Neuronal stem cell (in vitro differentiated cells): ENCODE results near the gene ST7L.

ENCODE experiments used
- DNase-seq: peaks from one replicate; pipeline ENCODE4 v3.0.0-alpha.2; 2013; ENCODE audit warnings: low spot score
- H2AFZ ChIP-seq: one replicate; pipeline ENCODE4 v1.6.1; 2013; ENCODE audit warnings: mild to moderate bottlenecking, low read length, inconsistent platforms
- H2AK5ac ChIP-seq: 2 replicates; pipeline ENCODE4 v1.6.1; 2013; ENCODE audit warnings: low read depth, mild to moderate bottlenecking, inconsistent platforms, low read length, moderate library complexity, mixed read lengths
- H2BK120ac ChIP-seq: 2 replicates; pipeline ENCODE4 v1.6.1; 2013; ENCODE audit warnings: low read depth, mild to moderate bottlenecking, inconsistent platforms, low read length, moderate library complexity, mixed read lengths
- H2BK12ac ChIP-seq: one replicate; pipeline ENCODE4 v1.6.1; 2013; ENCODE audit warnings: low read length, inconsistent platforms
- H2BK15ac ChIP-seq: 2 replicates; pipeline ENCODE4 v1.6.1; 2013; ENCODE audit warnings: mild to moderate bottlenecking, low read length, inconsistent platforms, mixed read lengths
- H2BK5ac ChIP-seq: one replicate; pipeline ENCODE4 v1.6.1; 2013; ENCODE audit warnings: inconsistent platforms, mild to moderate bottlenecking, low read length, moderate library complexity
- H3K14ac ChIP-seq: one replicate; pipeline ENCODE4 v1.6.1; 2013; ENCODE audit warnings: low read length, inconsistent platforms
- H3K18ac ChIP-seq: 2 replicates; pipeline ENCODE4 v1.6.1; 2013; ENCODE audit warnings: low read length, inconsistent platforms
- H3K23ac ChIP-seq: 2 replicates; pipeline ENCODE4 v1.6.1; 2013; ENCODE audit warnings: low read depth, mild to moderate bottlenecking, mixed read lengths, low read length, inconsistent platforms; ENCODE audit not compliant: poor library complexity
- H3K27ac ChIP-seq: replicated peaks from 3 replicates; pipeline ENCODE4 v1.5.1; 2013; ENCODE audit warnings: low read length, inconsistent platforms
- H3K27me3 ChIP-seq, 3 experiments: 2 replicates each; pipeline ENCODE4 v1.6.1; 2013; ENCODE audit warnings: low read length in 3 of 3, mild to moderate bottlenecking in 2 of 3, inconsistent platforms in 1 of 3, low read depth in 1 of 3, mixed read lengths in 1 of 3, moderate library complexity in 1 of 3; ENCODE audit not compliant: control insufficient read depth in 3 of 3, insufficient read depth in 3 of 3
- H3K36me3 ChIP-seq, 2 donors: replicated peaks in 1 of 2; 2 replicates each; pipeline ENCODE4 v1.6.1; 2013; ENCODE audit warnings: low read length in 2 of 2; ENCODE audit not compliant: control insufficient read depth in 2 of 2, insufficient read depth in 2 of 2
- H3K4ac ChIP-seq: 2 replicates; pipeline ENCODE4 v1.6.1; 2013; ENCODE audit warnings: inconsistent platforms, mild to moderate bottlenecking, low read length, moderate library complexity
- H3K4me1 ChIP-seq, 2 donors: 1 replicate in 1 of 2; 2 replicates in 1 of 2; pipeline ENCODE4 v1.6.1; 2013; ENCODE audit warnings: low read length in 2 of 2, low read depth in 1 of 2; ENCODE audit not compliant: control insufficient read depth in 2 of 2, insufficient read depth in 1 of 2
- H3K4me2 ChIP-seq: one replicate; pipeline ENCODE4 v1.6.1; 2013; ENCODE audit warnings: mild to moderate bottlenecking, low read length, inconsistent platforms; ENCODE audit not compliant: insufficient read depth, poor library complexity, severe bottlenecking
- H3K4me3 ChIP-seq, 2 donors: 2 replicates each; pipeline ENCODE4 v1.5.1; 2013; ENCODE audit warnings: low read length in 2 of 2, mild to moderate bottlenecking in 2 of 2, inconsistent platforms in 1 of 2, moderate library complexity in 1 of 2
- H3K79me1 ChIP-seq: one replicate; pipeline ENCODE4 v1.6.1; 2013; ENCODE audit warnings: low read depth, mild to moderate bottlenecking, inconsistent platforms, low read length, moderate library complexity
- H3K9ac ChIP-seq: one replicate; pipeline ENCODE4 v1.6.1; 2013; ENCODE audit warnings: mild to moderate bottlenecking, low read depth, low read length, inconsistent platforms; ENCODE audit not compliant: poor library complexity
- H3K9me3 ChIP-seq, 2 donors: replicated peaks in 1 of 2; 2 replicates each; pipeline versions ENCODE3 to v1.6.1; 2013; ENCODE audit warnings: low read length in 2 of 2, mild to moderate bottlenecking in 2 of 2, inconsistent platforms in 1 of 2, low read depth in 1 of 2, mixed read lengths in 1 of 2, moderate library complexity in 1 of 2; ENCODE audit not compliant: control insufficient read depth in 2 of 2, insufficient read depth in 1 of 2
- H4K8ac ChIP-seq: one replicate; pipeline ENCODE4 v1.6.1; 2013; ENCODE audit warnings: low read depth, mild to moderate bottlenecking, inconsistent platforms, low read length, moderate library complexity
- H4K91ac ChIP-seq: one replicate; pipeline ENCODE4 v1.6.1; 2013; ENCODE audit warnings: low read length, low read depth, mild to moderate bottlenecking, inconsistent platforms; ENCODE audit not compliant: poor library complexity
- WGBS, 2 donors: extraction: QIAGEN DNeasy Blood & Tissue Kit; methylation state at CpG; one replicate each; pipeline ENCODE4 v1.1.7; 2013; ENCODE audit warnings: missing lambda C conversion rate in 2 of 2, mixed read lengths in 1 of 2; ENCODE audit not compliant: insufficient read length in 2 of 2, insufficient replicate concordance in 1 of 2; ENCODE audit errors: extremely low coverage in 2 of 2; 5-methylcytosine and 5-hydroxymethylcytosine counted together

The ST7L gene

DNA sequence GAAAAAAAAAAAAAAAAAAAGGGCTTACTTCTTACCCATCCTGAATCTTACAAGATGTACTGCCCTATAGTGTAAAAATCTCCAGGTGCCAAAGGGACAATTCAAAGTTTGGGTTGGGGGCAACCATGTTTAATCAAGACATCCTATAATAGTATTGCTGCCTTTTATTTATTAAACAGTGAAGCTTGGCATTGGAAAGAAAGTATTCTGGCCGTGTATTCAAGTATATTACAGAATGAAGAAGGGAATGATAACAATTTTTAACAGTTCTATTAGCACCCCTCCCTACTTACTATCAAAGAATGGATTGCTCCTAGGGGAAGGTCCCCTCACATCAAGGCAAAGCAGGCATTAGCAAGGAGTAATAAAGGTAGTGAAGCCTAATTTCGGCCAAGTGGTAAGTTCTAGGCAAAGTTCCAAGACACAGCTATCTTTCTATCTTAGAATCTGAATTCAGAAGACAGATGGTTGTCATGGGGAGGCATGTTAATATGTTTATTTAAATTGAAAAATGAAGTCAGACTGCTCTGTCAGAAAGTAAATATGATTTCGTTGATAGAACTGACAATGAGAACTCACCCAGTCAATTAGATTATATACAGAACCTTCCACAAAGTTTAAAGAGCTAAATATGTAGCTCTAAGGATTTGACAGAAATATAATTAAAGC lies 24.6 kb downstream of the ST7L start:
- Histone ChIP-seq H3K79me1 (peaks cover 2% of the 10 kb centered on the region), H4K8ac (no peak overlapping the region), H3K9me3 (peaks cover 7 to 11% of the 10 kb centered on the region in 2 donors), H3K9ac (no peak overlapping the region), H3K27me3 (no peaks in the 10 kb centered on the region), H4K91ac (no peak overlapping the region), H3K14ac (no peak overlapping the region), H3K4me1 (no peaks in the 10 kb centered on the region), H3K4me3 (no peak overlapping the region), H3K36me3 (peaks cover 11 to 89% of the 10 kb centered on the region in 2 donors), H3K4ac (no peak overlapping the region), H2AK5ac (no peak overlapping the region), H2BK15ac (no peak overlapping the region), H3K4me2 (no peak overlapping the region), H2BK5ac (no peak overlapping the region), H3K27ac (no peak overlapping the region), H2AFZ (no peak overlapping the region), H3K23ac (no peak overlapping the region), H2BK120ac (no peak overlapping the region), H2BK12ac (no peak overlapping the region), H3K18ac (no peak overlapping the region)
- DNase-seq = no peak
- no CpG with 5 or more reads among the region's 3 CpGs for WGBS, 2 donors

DNA sequence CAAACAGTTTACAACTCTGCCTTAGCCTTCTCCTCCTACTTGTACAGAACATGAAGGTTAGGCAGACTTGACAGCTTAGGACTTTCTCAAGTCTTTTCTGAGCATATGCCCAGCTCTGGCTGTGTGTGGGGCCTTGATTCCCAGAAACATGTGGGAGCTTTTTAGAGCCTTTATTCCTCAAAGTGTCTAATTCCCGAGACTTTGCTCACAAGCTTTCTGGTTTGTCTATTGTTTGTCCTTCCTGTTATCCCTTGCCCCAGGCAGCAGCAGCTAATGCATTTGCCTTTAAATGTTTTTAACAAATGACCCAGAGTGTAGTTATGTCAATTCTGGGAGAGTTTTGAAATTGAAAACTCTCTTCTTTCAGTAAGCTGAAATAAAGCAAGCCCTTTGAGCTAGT lies 29.2 kb downstream of the ST7L start:
- Histone ChIP-seq H3K9ac (no peak overlapping the region), H2BK12ac (no peak overlapping the region), H2BK15ac (no peak overlapping the region), H2AFZ (no peak overlapping the region), H3K14ac (no peak overlapping the region), H3K36me3 (peaks cover 8 to 85% of the 10 kb centered on the region in 2 donors), H3K9me3 (peaks cover 7 to 13% of the 10 kb centered on the region in 2 donors), H3K4ac (no peak overlapping the region), H2BK120ac (no peak overlapping the region), H3K18ac (no peak overlapping the region), H3K4me3 (no peak overlapping the region), H3K23ac (no peak overlapping the region), H2BK5ac (no peak overlapping the region), H3K79me1 (no peaks in the 10 kb centered on the region), H3K4me2 (no peak overlapping the region), H3K4me1 (no peaks in the 10 kb centered on the region), H4K91ac (no peak overlapping the region), H3K27ac (no peak overlapping the region), H2AK5ac (no peak overlapping the region), H3K27me3 (no peaks in the 10 kb centered on the region), H4K8ac (no peak overlapping the region)
- WGBS, 2 donors = no CpG with 5 or more reads among the region's 1 CpG
- DNase-seq = no peak

DNA sequence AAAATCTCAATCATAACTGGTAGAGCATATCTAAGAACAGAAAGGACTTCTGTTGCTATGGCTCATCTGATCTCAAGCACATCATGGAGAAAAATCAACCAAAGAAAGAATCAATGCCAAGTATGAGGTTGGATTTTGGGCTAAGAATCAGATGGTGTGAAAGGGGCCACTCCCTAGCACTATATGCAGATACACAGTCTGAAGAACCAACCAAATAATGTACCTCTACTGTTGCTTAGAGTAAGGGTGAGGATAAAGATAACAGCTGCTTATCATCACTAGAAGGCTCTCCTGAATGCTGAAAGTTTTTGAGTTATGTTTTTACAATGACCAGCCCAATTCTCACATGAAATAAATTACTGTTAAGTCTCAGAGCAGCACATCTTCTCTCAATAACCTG lies 35.6 kb downstream of the ST7L start:
- H3K27me3 ChIP-seq = no peaks in the 10 kb centered on the region

DNA sequence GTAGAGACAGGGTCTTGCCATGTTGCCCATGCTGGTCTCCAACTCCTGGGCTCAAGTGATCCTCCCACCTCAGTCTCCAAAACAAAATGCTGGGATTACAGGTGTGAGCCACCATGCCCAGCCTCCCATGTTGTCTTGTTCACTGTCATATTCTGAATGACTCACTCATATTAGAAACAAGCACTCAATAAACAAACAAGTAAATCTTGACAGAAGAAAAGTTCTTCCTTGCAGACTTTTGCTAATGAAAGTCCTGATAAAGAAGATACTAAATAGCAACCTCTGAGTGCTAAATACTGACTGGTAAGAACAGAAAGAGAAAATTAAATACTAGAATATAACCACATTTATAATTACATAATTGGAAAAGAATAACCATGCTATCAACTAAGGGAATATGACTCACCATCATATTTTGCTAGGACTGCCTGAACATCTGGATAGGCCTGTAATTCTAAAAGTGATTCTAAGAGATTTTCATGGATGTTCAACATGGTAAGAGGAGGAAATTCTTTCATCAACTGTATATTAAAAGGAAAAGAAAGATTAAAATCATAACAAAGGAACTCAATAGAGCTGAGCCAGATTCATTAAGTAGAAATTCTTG lies 37.3 kb downstream of the ST7L start:
- no peak overlapping the region for H3K4me2 ChIP-seq
- no peaks in the 10 kb centered on the region for H3K9me3 ChIP-seq
- H3K27me3 ChIP-seq = no peaks in the 10 kb centered on the region
- no peak overlapping the region for H3K23ac ChIP-seq
- no peak overlapping the region for H3K27ac ChIP-seq
- no peak overlapping the region for H2BK12ac ChIP-seq
- DNase-seq = no peak
- no peaks in the 10 kb centered on the region for H3K79me1 ChIP-seq
- no peak overlapping the region for H3K9ac ChIP-seq
- no peak overlapping the region for H2BK120ac ChIP-seq
- H2BK5ac ChIP-seq = no peak overlapping the region
- no peaks in the 10 kb centered on the region for H3K4me1 ChIP-seq
- H3K36me3 ChIP-seq = peaks cover 3 to 83% of the 10 kb centered on the region in 2 donors
- H4K8ac ChIP-seq = no peak overlapping the region
- no peak overlapping the region for H3K4ac ChIP-seq
- no peak overlapping the region for H3K14ac ChIP-seq
- no peak overlapping the region for H3K4me3 ChIP-seq
- no peak overlapping the region for H4K91ac ChIP-seq
- no peak overlapping the region for H2AK5ac ChIP-seq
- H2AFZ ChIP-seq = no peak overlapping the region
- no peak overlapping the region for H3K18ac ChIP-seq
- no peak overlapping the region for H2BK15ac ChIP-seq

More for the DNA sequence above, 35.6 kb downstream of the ST7L start:
- no peak overlapping the region for H3K9ac ChIP-seq
- no peaks in the 10 kb centered on the region for H3K9me3 ChIP-seq
- no peak overlapping the region for H4K8ac ChIP-seq
- no peak overlapping the region for H2BK12ac ChIP-seq
- H2AFZ ChIP-seq = no peak overlapping the region
- H3K14ac ChIP-seq = no peak overlapping the region
- no peak for DNase-seq
- no peaks in the 10 kb centered on the region for H3K4me1 ChIP-seq
- H3K79me1 ChIP-seq = no peaks in the 10 kb centered on the region
- no peak overlapping the region for H3K23ac ChIP-seq
- no peak overlapping the region for H2BK15ac ChIP-seq
- no peak overlapping the region for H2BK120ac ChIP-seq
- no peak overlapping the region for H3K4me2 ChIP-seq
- no peak overlapping the region for H3K27ac ChIP-seq
- no peak overlapping the region for H4K91ac ChIP-seq
- H3K4ac ChIP-seq = no peak overlapping the region
- H3K4me3 ChIP-seq = no peak overlapping the region
- peaks cover 0 to 80% of the 10 kb centered on the region in 2 donors for H3K36me3 ChIP-seq
- H2AK5ac ChIP-seq = no peak overlapping the region
- no peak overlapping the region for H2BK5ac ChIP-seq
- no peak overlapping the region for H3K18ac ChIP-seq
